ENCODE measurements around the gene TXNRD3.
A peak's percentile ranks its signal among the peaks of the same experiment; 100 is the strongest.

Gene TXNRD3

DNA sequence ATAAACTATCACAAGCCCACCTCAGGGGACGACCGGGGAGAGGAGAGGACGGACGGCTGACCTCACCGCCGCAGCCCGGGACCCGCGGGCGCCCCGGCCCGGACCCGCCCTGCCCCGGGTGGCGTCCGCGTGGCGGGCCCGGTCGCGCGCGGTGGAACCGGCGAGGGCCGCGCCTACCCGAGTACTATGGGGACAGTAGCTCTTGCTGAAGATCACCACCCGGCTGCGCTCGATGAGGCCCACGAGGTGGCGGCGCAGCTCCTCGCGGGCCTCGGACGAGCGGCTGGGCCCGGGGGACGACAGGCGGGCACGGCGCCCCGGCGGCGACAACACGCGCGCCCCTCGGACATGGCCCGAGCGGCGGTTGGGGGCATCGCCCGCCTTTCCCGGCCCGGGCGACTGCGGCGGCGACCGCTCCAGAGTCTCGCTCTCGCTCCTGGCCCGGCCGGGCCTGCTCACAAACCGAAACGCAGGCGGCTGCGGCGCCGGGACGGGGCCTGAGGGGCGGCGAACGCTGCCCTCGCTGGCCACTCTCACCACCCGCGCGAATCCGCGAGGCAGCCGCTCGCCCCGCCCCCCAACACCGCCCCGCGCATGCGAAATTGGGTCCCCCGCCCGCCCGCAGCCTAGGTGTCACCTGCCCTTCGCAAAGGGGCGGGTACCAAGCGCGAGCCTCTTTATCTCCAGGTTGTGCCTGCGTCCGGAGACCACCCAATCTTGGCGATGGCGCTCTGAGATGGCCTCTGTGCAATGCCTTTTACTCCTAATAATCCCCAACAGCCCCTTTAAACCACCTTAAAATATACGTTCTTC, at the start of gene TXNRD3:
TSS of gene TXNRD3 (minus strand) at position 554 of the 813 bp plus-strand sequence.
- DNase-seq, result peak; percentile 82 to 91

- DNase-seq, result peak; percentile 97
Measured at GRCh38 chr3:126703512-126704493, 48.9 kb upstream of the TXNRD3 start, which contains the start of gene CHCHD6. Gene CHCHD6 (plus strand): TSS chr3:126704240. CDS start chr3:126704313, 73 bp downstream.

DNA sequence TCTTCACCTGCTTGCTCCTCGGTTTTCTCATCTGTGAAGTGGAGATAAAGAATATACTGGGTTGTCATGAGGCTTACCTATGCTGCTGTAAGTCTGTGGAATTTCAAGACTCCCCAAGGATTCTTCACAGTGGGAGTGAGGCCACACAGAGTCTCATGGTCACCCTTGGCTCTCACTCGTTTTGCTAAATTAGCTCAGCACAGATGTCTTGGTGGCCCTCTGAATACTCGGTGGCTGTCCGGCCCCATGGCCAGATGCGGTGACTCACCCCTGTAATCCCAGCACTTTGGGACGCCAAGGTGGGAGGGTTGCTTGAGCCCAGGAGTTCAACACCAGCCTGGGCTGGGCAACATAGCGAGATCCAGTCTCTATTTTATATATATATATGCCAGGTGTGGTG, 44.1 kb upstream of the TXNRD3 start:
- no peak for DNase-seq

GRCh38 chr3:126696701-126697267, 41.9 kb upstream of the TXNRD3 start:
- no peak for DNase-seq

GRCh38 chr3:126693921-126694320, 39.0 kb upstream of the TXNRD3 start:
- no peak for DNase-seq

- no peak for DNase-seq
Measured at GRCh38 chr3:126692858-126693257, 37.9 kb upstream of the TXNRD3 start.

GRCh38 chr3:126691765-126692164, 36.8 kb upstream of the TXNRD3 start:
- DNase-seq, result no peak

- DNase-seq, result no peak
Measured at GRCh38 chr3:126685493-126685892, 30.6 kb upstream of the TXNRD3 start.

GRCh38 chr3:126685021-126685420, 30.1 kb upstream of the TXNRD3 start:
- no peak for DNase-seq

- no peak for DNase-seq
Measured at GRCh38 chr3:126684218-126684751, 29.4 kb upstream of the TXNRD3 start.

- DNase-seq, result no peak
Measured at GRCh38 chr3:126683069-126683468, 28.1 kb upstream of the TXNRD3 start.

DNA sequence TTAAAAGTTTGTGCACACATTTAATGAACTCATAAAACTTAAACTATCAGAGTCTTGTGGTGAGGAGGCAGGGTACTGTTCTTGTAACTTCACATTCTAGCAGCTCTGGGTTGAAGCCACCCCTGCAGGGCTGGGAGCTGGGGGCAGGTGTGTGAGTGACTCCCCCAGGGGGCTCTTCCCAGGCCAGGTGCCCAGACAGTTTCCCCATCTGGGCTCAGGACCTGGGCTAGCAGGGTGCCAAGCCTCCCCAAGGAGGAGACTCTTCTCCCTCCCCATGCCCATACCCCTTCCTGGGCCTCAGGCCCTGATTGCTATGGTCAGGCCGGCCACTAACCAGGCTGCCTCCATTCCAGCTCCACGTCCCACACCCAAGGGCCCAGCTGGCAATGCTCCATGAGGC, 27.1 kb upstream of the TXNRD3 start:
- no peak for DNase-seq

- DNase-seq, result no peak
Measured at GRCh38 chr3:126680667-126681055, 25.7 kb upstream of the TXNRD3 start.

GRCh38 chr3:126679831-126680666, 25.1 kb upstream of the TXNRD3 start:
- no peak for DNase-seq

- peak; percentile 86 to 88 for DNase-seq
Measured at GRCh38 chr3:126679318-126679751, 24.4 kb upstream of the TXNRD3 start.

GRCh38 chr3:126678693-126679317, 23.9 kb upstream of the TXNRD3 start:
- DNase-seq, result peak in 1 of 2 donors; percentile 11

DNA sequence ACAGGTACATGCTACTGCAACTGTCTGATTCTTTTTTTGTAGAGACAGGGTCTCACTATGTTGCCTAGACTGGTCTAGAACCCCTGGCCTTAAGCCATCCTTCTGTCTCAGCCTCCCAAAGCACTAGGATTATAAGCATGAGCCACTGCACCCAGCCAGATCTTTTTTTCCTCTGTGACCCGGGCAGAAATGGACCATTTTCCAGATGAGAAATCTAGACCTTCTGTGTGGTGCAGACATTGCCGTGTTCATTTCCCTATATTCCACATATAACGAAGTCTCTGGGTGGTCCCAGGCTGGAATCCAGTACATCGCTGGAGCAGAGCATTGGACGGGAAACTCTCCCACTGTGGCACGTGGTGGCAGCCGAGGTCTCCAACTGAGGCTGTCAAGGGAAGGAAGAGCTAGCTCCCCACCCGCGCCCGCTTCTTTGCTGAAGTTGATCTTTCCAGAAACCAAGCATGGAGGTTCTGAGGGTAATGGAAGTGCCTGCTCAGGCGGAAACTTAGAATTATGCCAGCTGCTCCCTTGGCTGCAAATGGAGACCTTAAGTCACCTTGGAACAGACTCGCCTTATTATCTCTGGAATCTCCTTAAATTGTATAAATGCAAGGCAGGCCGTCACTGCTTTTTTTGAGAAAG, 23.1 kb upstream of the TXNRD3 start:
- peak in 1 of 2 donors; percentile 11 for DNase-seq

- no peak for DNase-seq
Measured at GRCh38 chr3:126676919-126677705, 22.2 kb upstream of the TXNRD3 start.

- no peak for DNase-seq
Measured at GRCh38 chr3:126672741-126673140, 17.8 kb upstream of the TXNRD3 start.

GRCh38 chr3:126672340-126672739, 17.4 kb upstream of the TXNRD3 start:
- no peak for DNase-seq

Measured in stimulated activated CD4-positive, alpha-beta T cell treated with anti-CD3 and anti-CD28 coated beads, Interleukin-2, amount 100 ng/mL, for 24 hours (primary cell).